Measurements from ENCODE around the gene INPP5F. TPM values are rescaled to one million over a fixed set of nuclear protein-coding genes. Genes with fewer than 3 reads are reported as not detected.
A peak's percentile ranks its signal among the peaks of the same experiment; 100 is the strongest.

The INPP5F gene
- total and polyA plus RNA-seq, 2 experiments from 2014 or later, result 8.5 to 10.9 TPM

DNA sequence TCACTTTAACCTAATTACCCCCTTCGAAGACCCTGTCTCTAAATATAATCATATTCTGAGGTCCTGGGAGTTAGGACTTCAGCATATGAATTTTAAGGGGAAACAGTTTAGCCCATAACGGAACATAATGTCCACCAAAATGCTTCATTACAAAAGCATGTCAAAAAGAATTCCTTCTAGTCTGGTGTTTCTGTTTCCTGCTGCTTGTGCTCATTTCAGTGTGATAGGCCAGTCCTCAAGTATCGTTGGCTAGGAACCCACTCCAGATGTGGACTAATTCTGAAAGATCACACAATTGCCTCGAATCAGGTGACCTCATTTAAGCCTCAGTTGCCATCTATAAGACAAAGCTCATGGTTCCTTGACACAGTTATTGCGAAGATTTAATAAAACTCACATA is 29.6 kb downstream of the INPP5F start:
- H3K9ac ChIP-seq, result no peak overlapping the region
- H3K27me3 ChIP-seq (replicated peaks; ENCODE audit: insufficient read depth), result no peaks in the 10 kb centered on the region
- in situ Hi-C loops (cut with MboI), result no loop called here
- 80 to 82% methylated on average over 5 of the region's 5 CpGs for WGBS, 2 experiments (ENCODE audit: low coverage in 1 of 2, low lambda C conversion rate in 2 of 2, missing lambda C conversion rate in 2 of 2)
- TF ChIP-seq EZH2 (IDR thresholded peaks at IDR 0.05; ENCODE audit: insufficient read depth, poor library complexity, severe bottlenecking), result no peak
- no peak for TF ChIP-seq EZH2phosphoT487 (IDR thresholded peaks at IDR 0.05; ENCODE audit: insufficient read depth, low read depth)
- no peaks in the 10 kb centered on the region for H4K20me1 ChIP-seq (ENCODE audit: insufficient read depth)
- H3K27ac ChIP-seq, result no peak overlapping the region
- no peak overlapping the region for H3K4me3 ChIP-seq
- no peaks in the 10 kb centered on the region for H3K36me3 ChIP-seq (ENCODE audit: low read depth)
- no peaks in the 10 kb centered on the region for H3K9me3 ChIP-seq (ENCODE audit: low read depth)
- H3K4me2 ChIP-seq (ENCODE audit: unreplicated experiment), result no peak overlapping the region
- DNase-seq, result no peak
- H3F3A ChIP-seq (ENCODE audit: insufficient read depth), result peaks cover 1% of the 10 kb centered on the region; the same call in 1 of the 2 replicates
- no peaks in the 10 kb centered on the region for H3K9me2 ChIP-seq (ENCODE audit: insufficient read depth)
- no peaks in the 10 kb centered on the region for H3K79me2 ChIP-seq (ENCODE audit: insufficient read depth)
- peaks cover 4% of the 10 kb centered on the region; the same call in 1 of the 2 replicates for H3K4me1 ChIP-seq (ENCODE audit: insufficient read depth)
- H2AFZ ChIP-seq, result no peak overlapping the region

GRCh38 chr10:119758448-119759195 is 32.8 kb downstream of the INPP5F start:
- H3K36me3 ChIP-seq (ENCODE audit: low read depth), result no peaks in the 10 kb centered on the region
- TF ChIP-seq EZH2 (IDR thresholded peaks at IDR 0.05; ENCODE audit: insufficient read depth, poor library complexity, severe bottlenecking) (no peak), EZH2phosphoT487 (IDR thresholded peaks at IDR 0.05; ENCODE audit: insufficient read depth, low read depth) (no peak)
- H3K4me2 ChIP-seq (ENCODE audit: unreplicated experiment), result no peak overlapping the region
- no peaks in the 10 kb centered on the region for H3K9me2 ChIP-seq (ENCODE audit: insufficient read depth)
- in situ Hi-C loops (cut with MboI), result no loop called here
- no peaks in the 10 kb centered on the region for H3K79me2 ChIP-seq (ENCODE audit: insufficient read depth)
- no peaks in the 10 kb centered on the region for H4K20me1 ChIP-seq (ENCODE audit: insufficient read depth)
- no peak overlapping the region for H3K4me3 ChIP-seq
- no peak overlapping the region for H3K9ac ChIP-seq
- no peaks in the 10 kb centered on the region for H3K27me3 ChIP-seq (replicated peaks; ENCODE audit: insufficient read depth)
- peaks cover 22% of the 10 kb centered on the region for H3K4me1 ChIP-seq (ENCODE audit: insufficient read depth)
- H3K27ac ChIP-seq, result no peak overlapping the region
- no peaks in the 10 kb centered on the region for H3K9me3 ChIP-seq (ENCODE audit: low read depth)
- H2AFZ ChIP-seq, result no peak overlapping the region
- no peak for DNase-seq
- H3F3A ChIP-seq (ENCODE audit: insufficient read depth), result peaks cover 21% of the 10 kb centered on the region
- WGBS, 2 experiments (ENCODE audit: low coverage in 1 of 2, low lambda C conversion rate in 2 of 2, missing lambda C conversion rate in 2 of 2), result 92% methylated on average over 5 of the region's 5 CpGs

DNA sequence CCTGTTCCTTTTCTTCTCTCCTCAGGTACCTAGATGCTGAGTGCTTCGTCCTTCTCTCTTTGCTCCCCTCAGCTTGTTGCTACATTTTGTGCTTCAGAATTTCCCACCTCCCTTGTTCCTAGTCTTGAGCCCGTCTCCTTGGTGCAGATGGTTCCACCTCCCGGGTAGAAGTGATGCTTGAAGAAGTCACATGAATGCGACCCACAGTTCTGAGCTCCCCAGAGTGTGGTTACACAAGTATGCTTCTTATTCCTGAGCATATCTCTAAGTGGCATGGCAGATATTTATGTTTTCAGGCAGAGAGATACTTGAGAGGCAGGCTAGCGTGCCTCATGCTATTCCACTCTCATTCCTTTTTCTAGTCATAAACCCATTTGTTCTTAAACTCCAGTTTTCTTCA is 34.0 kb downstream of the INPP5F start:
- Histone ChIP-seq H3K27me3 (replicated peaks; ENCODE audit: insufficient read depth) (no peaks in the 10 kb centered on the region), H3F3A (ENCODE audit: insufficient read depth) (peaks cover 21% of the 10 kb centered on the region), H3K36me3 (ENCODE audit: low read depth) (no peaks in the 10 kb centered on the region), H3K9me3 (ENCODE audit: low read depth) (no peaks in the 10 kb centered on the region), H3K79me2 (ENCODE audit: insufficient read depth) (no peaks in the 10 kb centered on the region), H4K20me1 (ENCODE audit: insufficient read depth) (no peaks in the 10 kb centered on the region), H3K4me3 (no peak overlapping the region), H3K9ac (no peak overlapping the region), H3K4me1 (ENCODE audit: insufficient read depth) (peaks cover 22% of the 10 kb centered on the region), H3K27ac (no peak overlapping the region), H3K4me2 (ENCODE audit: unreplicated experiment) (no peak overlapping the region), H3K9me2 (ENCODE audit: insufficient read depth) (no peaks in the 10 kb centered on the region), H2AFZ (no peak overlapping the region)
- WGBS, 2 experiments (ENCODE audit: low coverage in 1 of 2, low lambda C conversion rate in 2 of 2, missing lambda C conversion rate in 2 of 2), result 98 to 100% methylated on average over 5 of the region's 5 CpGs
- in situ Hi-C loops (cut with MboI), result no loop called here
- no peak for DNase-seq
- no peak for TF ChIP-seq EZH2 (IDR thresholded peaks at IDR 0.05; ENCODE audit: insufficient read depth, poor library complexity, severe bottlenecking)

- Histone ChIP-seq H3K9me2 (ENCODE audit: insufficient read depth) (no peaks in the 10 kb centered on the region), H3K4me2 (ENCODE audit: unreplicated experiment) (peak overlapping the region; percentile 10), H3K9ac (no peak overlapping the region), H2AFZ (peak overlapping the region; percentile 11; the same call in 1 of the 2 replicates), H3K27ac (peak overlapping the region; percentile 32), H3K4me3 (no peak overlapping the region), H3K9me3 (ENCODE audit: low read depth) (no peaks in the 10 kb centered on the region), H3F3A (ENCODE audit: insufficient read depth) (peaks cover 21% of the 10 kb centered on the region), H4K20me1 (ENCODE audit: insufficient read depth) (no peaks in the 10 kb centered on the region), H3K36me3 (ENCODE audit: low read depth) (no peaks in the 10 kb centered on the region), H3K79me2 (ENCODE audit: insufficient read depth) (no peaks in the 10 kb centered on the region), H3K4me1 (ENCODE audit: insufficient read depth) (peaks cover 22% of the 10 kb centered on the region), H3K27me3 (replicated peaks; ENCODE audit: insufficient read depth) (no peaks in the 10 kb centered on the region)
- 32 to 35% methylated on average over 3 of the region's 3 CpGs for WGBS, 2 experiments (ENCODE audit: low coverage in 1 of 2, low lambda C conversion rate in 2 of 2, missing lambda C conversion rate in 2 of 2)
- DNase-seq, result peak; percentile 87
- in situ Hi-C loops (cut with MboI), result no loop called here
- TF ChIP-seq EZH2phosphoT487 (IDR thresholded peaks at IDR 0.05; ENCODE audit: insufficient read depth, low read depth), result no peak
- TF ChIP-seq EZH2 (IDR thresholded peaks at IDR 0.05; ENCODE audit: insufficient read depth, poor library complexity, severe bottlenecking), result no peak
Observed at GRCh38 chr10:119761106-119761505, 35.3 kb downstream of the INPP5F start.
